K562 (cell line): ENCODE results near the gene TRIM25. TPM values are rescaled to one million over a fixed set of nuclear protein-coding genes. Genes with fewer than 3 reads are reported as not detected.

ENCODE experiments used
- CTBP1 ChIP-seq: fragments of 450-650 bp; IDR thresholded peaks from 2 replicates; pipeline ENCODE4 v1.6.1; 2016; ENCODE audit warnings: borderline replicate concordance
- ELF4 ChIP-seq: fragments of 450-650 bp; formaldehyde crosslinking; IDR thresholded peaks from 2 replicates; pipeline ENCODE4 v1.4.0; 2022; ENCODE audit warnings: missing genetic modification characterization
- FOXJ2 ChIP-seq: fragments of 200-800 bp; sonication (Bioruptor generic); IDR thresholded peaks from 2 replicates; pipeline ENCODE4 v1.6.1; 2016; ENCODE audit warnings: missing genetic modification characterization, missing compliant biosample characterization
- FOXJ3 ChIP-seq: sonication (generic); formaldehyde crosslinking; IDR thresholded peaks from 2 replicates; pipeline ENCODE4 v1.4.0; 2020; ENCODE audit warnings: mild to moderate bottlenecking, missing genetic modification reagents
- GTF2A2 ChIP-seq: IDR thresholded peaks from 2 replicates; pipeline ENCODE4 v1.6.1; 2016; ENCODE audit warnings: mild to moderate bottlenecking, missing genetic modification characterization, missing compliant biosample characterization
- HDGF ChIP-seq: fragments of 450-650 bp; IDR thresholded peaks from 2 replicates; pipeline ENCODE4 v1.6.1; 2016
- HNRNPUL1 ChIP-seq: fragments of 200-400 bp; formaldehyde crosslinking; IDR thresholded peaks from 2 replicates; pipeline ENCODE4 v1.6.1; 2017; ENCODE audit warnings: low read length
- KDM4B ChIP-seq, 2 experiments: fragments of 450-650 bp in 1 of 2; sonication (generic) in 1 of 2; IDR thresholded peaks; 2 replicates each; pipeline ENCODE4 v1.6.1; 2016 to 2017; ENCODE audit warnings: borderline replicate concordance in 2 of 2, antibody characterized with exemption in 1 of 2, low read depth in 1 of 2, mild to moderate bottlenecking in 1 of 2
- KLF6 ChIP-seq: fragments of 250-450 bp; sonication (Bioruptor Pico); IDR thresholded peaks from 2 replicates; pipeline ENCODE4 v1.4.0; 2020; ENCODE audit warnings: mild to moderate bottlenecking, moderate library complexity, borderline replicate concordance
- MAX ChIP-seq: sonication (generic); formaldehyde crosslinking; IDR thresholded peaks from 2 replicates; pipeline ENCODE4 v1.9.0; 2022; ENCODE audit warnings: mild to moderate bottlenecking, missing genetic modification reagents
- NEUROD1 ChIP-seq: fragments of 150-350 bp; IDR thresholded peaks from 2 replicates; pipeline ENCODE4 v1.6.1; 2014; ENCODE audit warnings: borderline replicate concordance, low read length, low read depth; ENCODE audit not compliant: partially characterized antibody
- NFIC ChIP-seq: fragments of 450-650 bp; IDR thresholded peaks from 2 replicates; pipeline ENCODE4 v1.6.1; 2017; ENCODE audit warnings: mild to moderate bottlenecking, inconsistent platforms
- PHB ChIP-seq: fragments of 250-450 bp; sonication (Bioruptor Pico); IDR thresholded peaks from 2 replicates; pipeline ENCODE4 v1.5.0; 2021
- PREB ChIP-seq: sonication (generic); formaldehyde crosslinking; IDR thresholded peaks from 2 replicates; pipeline ENCODE4 v1.8.1; 2023; ENCODE audit warnings: mild to moderate bottlenecking, missing genetic modification reagents
- SNIP1 ChIP-seq: fragments of 450-650 bp; IDR thresholded peaks from 2 replicates; pipeline ENCODE4 v1.7.1; 2017; ENCODE audit warnings: low read depth, mild to moderate bottlenecking
- SRF ChIP-seq, 2 experiments: fragments of 250-450, 450-650 bp in 1 of 2; sonication (Bioruptor Pico) in 1 of 2; sonication (generic) in 1 of 2; formaldehyde crosslinking; IDR thresholded peaks; 2 replicates each; pipeline versions ENCODE4 v1.5.0 to v1.5.1; 2020 to 2022; ENCODE audit warnings: mild to moderate bottlenecking in 1 of 2, missing genetic modification reagents in 1 of 2
- TEAD2 ChIP-seq: fragments of 450-650 bp; IDR thresholded peaks from 2 replicates; pipeline ENCODE4 v1.6.1; 2016; ENCODE audit warnings: missing genetic modification characterization, control low read depth, missing compliant biosample characterization
- TRIM28 ChIP-seq: fragments of 450-650 bp; IDR thresholded peaks from 2 replicates; pipeline ENCODE4 v1.6.1; 2017
- ZBTB1 ChIP-seq: sonication (generic); formaldehyde crosslinking; IDR thresholded peaks from 2 replicates; pipeline ENCODE4 v1.8.1; 2023; ENCODE audit warnings: missing genetic modification reagents, low read depth, mild to moderate bottlenecking, borderline replicate concordance
- ZBTB12 ChIP-seq: fragments of 250-450 bp; sonication (Bioruptor Pico); IDR thresholded peaks from 2 replicates; pipeline ENCODE4 v1.4.0; 2020
- ZNF511 ChIP-seq: sonication (generic); formaldehyde crosslinking; IDR thresholded peaks from 2 replicates; pipeline ENCODE4 v1.8.0; 2022; ENCODE audit warnings: mild to moderate bottlenecking, missing genetic modification reagents
- ZNF518B ChIP-seq: fragments of 250-450 bp; sonication (Bioruptor Pico); IDR thresholded peaks from 2 replicates; pipeline ENCODE4 v1.5.0; 2021; ENCODE audit warnings: mild to moderate bottlenecking, moderate library complexity
- ZNF583 ChIP-seq: fragments of 250-450 bp; sonication (Bioruptor Pico); IDR thresholded peaks from 2 replicates; pipeline ENCODE4 v1.4.0; 2020
- ZNF584 ChIP-seq: fragments of 200-800 bp; sonication (Bioruptor generic); IDR thresholded peaks from 2 replicates; pipeline ENCODE4 v1.6.1; 2016; ENCODE audit warnings: low read depth, mild to moderate bottlenecking, missing genetic modification characterization, missing compliant biosample characterization
- ZNF717 ChIP-seq: fragments of 250-450 bp; sonication (Bioruptor Pico); IDR thresholded peaks from 2 replicates; pipeline ENCODE4 v1.5.0; 2021
- ZZZ3 ChIP-seq: fragments of 450-650 bp; IDR thresholded peaks from 2 replicates; pipeline ENCODE4 v1.6.1; 2016; ENCODE audit warnings: antibody characterized with exemption, mild to moderate bottlenecking, moderate library complexity
- polyA plus RNA-seq, 8 experiments: library from polyadenylated mRNA; depleted of rRNA in 4 of 8; stranded (reverse) in 5 of 8; unstranded in 3 of 8; fragments of >200 nt; fragmentation: Nextera tagmentation in 2 of 8; fragmentation: Illumina TruSeq in 1 of 8; extraction: Ambion mirVana in 2 of 8; extraction: Trizol in 1 of 8; gene quantifications; 2 replicates each; pipeline versions ENCODE4 v1.2.1 to v1.2.3, GENCODE V29; 2011 to 2014; ENCODE audit warnings: inconsistent platforms in 1 of 8, missing spikeins in 1 of 8
- total RNA-seq, 7 experiments: library from RNA; depleted of rRNA in 6 of 7; stranded (reverse); fragments of >200 nt in 6 of 7; fragmentation: Illumina TruSeq in 2 of 7; extraction: Trizol in 2 of 7; gene quantifications; 2 replicates each; pipeline versions ENCODE4 v1.2.1 to v1.2.3, GENCODE V29; 2011 to 2021; ENCODE audit warnings: low replicate concordance in 1 of 7

The TRIM25 gene
- total and polyA plus RNA-seq, 9 of the 15 experiments (the other 6 are each of a cell fraction or from before 2014, with no cell fraction given), result 5.9 to 49.5 (median 24.5) TPM

- no peak for TF ChIP-seq MAX (CRISPR knock-in tag)
- no peak for TF ChIP-seq KDM4B (IDR thresholded peaks at IDR 0.05; ENCODE audit: borderline replicate concordance in 2 of 2, low read depth in 1 of 2)
- peak; percentile 68 for TF ChIP-seq NFIC
- peak; percentile 58; the same call in 1 of the 2 replicates for TF ChIP-seq ZBTB12 (CRISPR knock-in tag)
- TF ChIP-seq KLF6, result no peak
- no peak for TF ChIP-seq HDGF
- TF ChIP-seq SNIP1, result no peak
- TF ChIP-seq ZNF583 (CRISPR knock-in tag), result no peak
- TF ChIP-seq FOXJ2 (tag), result no peak
- no peak; a peak in 1 of 4 replicates for TF ChIP-seq SRF (CRISPR knock-in tag; IDR thresholded peaks at IDR 0.05)
- no peak for TF ChIP-seq ZNF511 (CRISPR knock-in tag)
- TF ChIP-seq TRIM28, result no peak
- no peak for TF ChIP-seq TEAD2 (tag)
- peak; percentile 2; the same call in 1 of the 2 replicates for TF ChIP-seq ZNF584 (CRISPR knock-in tag)
- TF ChIP-seq ZBTB1, result no peak
- TF ChIP-seq NEUROD1, result no peak
- TF ChIP-seq PREB (CRISPR knock-in tag), result no peak
- TF ChIP-seq CTBP1, result peak; percentile 82
- no peak for TF ChIP-seq PHB (CRISPR knock-in tag)
- TF ChIP-seq ZNF717 (CRISPR knock-in tag), result no peak
- no peak for TF ChIP-seq ZZZ3
- no peak for TF ChIP-seq GTF2A2
- no peak for TF ChIP-seq HNRNPUL1
- peak; percentile 56; the same call in 1 of the 2 replicates for TF ChIP-seq ELF4 (CRISPR knock-in tag)
- TF ChIP-seq FOXJ3 (CRISPR knock-in tag), result no peak
- no peak for TF ChIP-seq ZNF518B (CRISPR knock-in tag)
These were observed 37.1 kb downstream of the TRIM25 start (continued) for GRCh38 chr17:56876766-56877179.
